ENCODE results near the gene FAIM. TPM values are rescaled to one million over a fixed set of nuclear protein-coding genes. Genes with fewer than 3 reads are reported as not detected.
"Not testable (repeated sequence)": the region's sequence is repeated elsewhere in the genome, so short reads cannot be mapped to it uniquely, and the experiment has no call there.

Gene FAIM
- total RNA-seq, 2 experiments from 2014 or later, result 2.2 to 3.0 TPM

- CTCF ChIA-PET, result interaction anchor here (1.4 kb wide), 2 partner anchors 246 to 253 kb away, joined by 4 to 5 read pairs; no protein-coding TSS in a partner anchor
- POLR2A ChIA-PET, result no interaction called here
Observed at GRCh38 chr3:138670407-138670806, 61.8 kb downstream of the FAIM start.

GRCh38 chr3:138673641-138674530 lies 65.3 kb downstream of the FAIM start:
- ChIA-PET POLR2A (no interaction called here), CTCF (interaction anchor here (1.1 kb wide), 1 partner anchor 250 kb away, joined by 3 read pairs; no protein-coding TSS in a partner anchor)
- Mint-ChIP-seq H3K27me3 (no peaks in the 10 kb centered on the region), H3K36me3 (ENCODE audit: low read depth) (peaks cover 29% of the 10 kb centered on the region), H3K9me3 (peaks cover 12% of the 10 kb centered on the region), H3K4me1 (no peaks in the 10 kb centered on the region), H3K27ac (no peak overlapping the region), H3K4me3 (no peak overlapping the region)
- no peak for DNase-seq

More at GRCh38 chr3:138670407-138670806, 61.8 kb downstream of the FAIM start:
- Mint-ChIP-seq H3K4me1 (no peaks in the 10 kb centered on the region), H3K9me3 (peaks cover 6% of the 10 kb centered on the region), H3K27me3 (no peaks in the 10 kb centered on the region), H3K4me3 (no peak overlapping the region), H3K36me3 (ENCODE audit: low read depth) (peaks cover 18% of the 10 kb centered on the region), H3K27ac (no peak overlapping the region)
- no peak for DNase-seq

GRCh38 chr3:138675393-138675792 lies 66.8 kb downstream of the FAIM start:
- H3K4me3 Mint-ChIP-seq, result no peak overlapping the region
- H3K36me3 Mint-ChIP-seq (ENCODE audit: low read depth), result peaks cover 29% of the 10 kb centered on the region
- POLR2A ChIA-PET, result no interaction called here
- no peaks in the 10 kb centered on the region for H3K4me1 Mint-ChIP-seq
- no peak for DNase-seq
- no peaks in the 10 kb centered on the region for H3K27me3 Mint-ChIP-seq
- H3K9me3 Mint-ChIP-seq, result peaks cover 12% of the 10 kb centered on the region
- CTCF ChIA-PET, result no interaction called here
- H3K27ac Mint-ChIP-seq, result no peak overlapping the region

GRCh38 chr3:138678086-138678485 lies 69.5 kb downstream of the FAIM start:
- Mint-ChIP-seq H3K4me3 (no peak overlapping the region), H3K36me3 (ENCODE audit: low read depth) (peaks cover 33% of the 10 kb centered on the region), H3K4me1 (no peaks in the 10 kb centered on the region), H3K9me3 (peaks cover 12% of the 10 kb centered on the region), H3K27ac (no peak overlapping the region), H3K27me3 (no peaks in the 10 kb centered on the region)
- ChIA-PET CTCF (interaction anchor here (1.6 to 2.4 kb wide), 2 partner anchors 11 to 238 kb away, joined by 4 to 8 read pairs; no protein-coding TSS in a partner anchor), POLR2A (no interaction called here)
- no peak for DNase-seq

- Mint-ChIP-seq H3K4me3 (no peak overlapping the region), H3K4me1 (no peaks in the 10 kb centered on the region), H3K9me3 (peaks cover 12% of the 10 kb centered on the region), H3K27ac (no peak overlapping the region), H3K36me3 (ENCODE audit: low read depth) (peaks cover 32% of the 10 kb centered on the region), H3K27me3 (no peaks in the 10 kb centered on the region)
- ChIA-PET CTCF (interaction anchor here (1.0 to 1.6 kb wide), 3 partner anchors 10 to 245 kb away, joined by 3 to 6 read pairs (median 4); no protein-coding TSS in a partner anchor), POLR2A (no interaction called here)
- no peak for DNase-seq
Observed at GRCh38 chr3:138678874-138679392, 70.4 kb downstream of the FAIM start.

GRCh38 chr3:138680974-138681373 lies 72.4 kb downstream of the FAIM start:
- H3K27ac Mint-ChIP-seq, H3K4me3 Mint-ChIP-seq, H3K27me3 Mint-ChIP-seq, H3K4me1 Mint-ChIP-seq, DNase-seq, H3K9me3 Mint-ChIP-seq, POLR2A ChIA-PET: not testable (repeated sequence)
- H3K36me3 Mint-ChIP-seq (ENCODE audit: low read depth), result peaks cover 15% of the 10 kb centered on the region
- CTCF ChIA-PET, result interaction anchor here (0.7 to 1.3 kb wide), 3 partner anchors 242 to 358 kb away, joined by 3 to 4 read pairs (median 3); no protein-coding TSS in a partner anchor

- DNase-seq, result no peak
- peaks cover 2% of the 10 kb centered on the region for H3K4me1 Mint-ChIP-seq
- H3K27me3 Mint-ChIP-seq, result no peaks in the 10 kb centered on the region
- CTCF ChIA-PET, result interaction anchor here (0.7 to 1.3 kb wide), 3 partner anchors 202 to 259 kb away, joined by 3 to 4 read pairs (median 3); no protein-coding TSS in a partner anchor
- H3K27ac Mint-ChIP-seq, result no peak overlapping the region
- POLR2A ChIA-PET, result no interaction called here
- H3K36me3 Mint-ChIP-seq (ENCODE audit: low read depth), result peaks cover 11% of the 10 kb centered on the region
- no peak overlapping the region for H3K4me3 Mint-ChIP-seq
- no peaks in the 10 kb centered on the region for H3K9me3 Mint-ChIP-seq
Observed at GRCh38 chr3:138681463-138682220, 73.1 kb downstream of the FAIM start.

- Mint-ChIP-seq H3K4me1 (peaks cover 9% of the 10 kb centered on the region), H3K4me3 (no peak overlapping the region), H3K9me3 (no peaks in the 10 kb centered on the region), H3K27ac (no peak overlapping the region), H3K36me3 (ENCODE audit: low read depth) (peaks cover 9% of the 10 kb centered on the region), H3K27me3 (no peaks in the 10 kb centered on the region)
- ChIA-PET POLR2A (no interaction called here), CTCF (interaction anchor here (0.9 to 1.1 kb wide), 2 partner anchors 203 to 241 kb away, joined by 3 read pairs; no protein-coding TSS in a partner anchor)
- no peak for DNase-seq
Observed at GRCh38 chr3:138682648-138683047, 74.1 kb downstream of the FAIM start.

Other genes starting within 250 kb of the FAIM start
- under 1 TPM; 0.43 to 0.50 TPM for gene ESYT3, start 174.2 kb upstream of the FAIM start, total RNA-seq
- gene CEP70, start 14.5 kb upstream of the FAIM start, total RNA-seq, result 1 to 10 TPM; 9.0 to 9.6 TPM
- gene PIK3CB, start 226.2 kb downstream of the FAIM start, total RNA-seq, result 10 to 100 TPM; 13.5 to 14.4 TPM

All from activated CD4-positive, alpha-beta memory T cell treated with anti-CD3 and anti-CD28 coated beads, Interleukin-2, amount 10 ng/mL, durations not matched to agents 7 days and 5 days (primary cell).